Gastrocnemius medialis (tissue), 4 donors: ENCODE data around the gene UBR3.

Experiments used
- CTCF ChIP-seq, 5 experiments: fragments of 450-650 bp in 3 of 5; fragments of 200-600 bp in 2 of 5; sonication (generic) in 2 of 5; IDR thresholded peaks in 4 of 5; conservative IDR thresholded peaks in 1 of 5; 1 replicate in 4 of 5; 2 replicates in 1 of 5; pipeline ENCODE4 v1.5.1; 2016 to 2019; ENCODE audit warnings: antibody characterized with exemption in 5 of 5, mild to moderate bottlenecking in 3 of 5, moderate library complexity in 3 of 5
- POLR2A ChIP-seq, 2 donors: fragments of 450-650 bp; IDR thresholded peaks; one replicate each; pipeline ENCODE4 v1.6.1; 2017; ENCODE audit warnings: antibody characterized with exemption in 2 of 2, mild to moderate bottlenecking in 2 of 2, moderate library complexity in 2 of 2

- TF ChIP-seq CTCF (IDR thresholded peaks at IDR 0.05 in 4 of 5, conservative IDR thresholded peaks at IDR 0.05 in 1 of 5) = no peak
- TF ChIP-seq POLR2A (IDR thresholded peaks at IDR 0.05) = no peak
These were observed 195.4 kb downstream of the UBR3 start for GRCh38 chr2:170022692-170023091.
